GM21529 (cell line): ENCODE results near the gene INPP4A.

Experiments used
- ATAC-seq: cut with Tn5 transposase; IDR thresholded peaks from one replicate; pipeline ENCODE4 v1.9.1; 2021; ENCODE audit not compliant: unreplicated experiment

INPP4A gene

GRCh38 chr2:98489971-98490962 lies 45.6 kb downstream of the INPP4A start:
- ATAC-seq: no peak

- ATAC-seq: no peak
Measured at GRCh38 chr2:98492441-98492840, 47.8 kb downstream of the INPP4A start.

GRCh38 chr2:98494699-98495098 lies 50.0 kb downstream of the INPP4A start:
- no peak for ATAC-seq

GRCh38 chr2:98496750-98497493 lies 52.3 kb downstream of the INPP4A start:
- no peak for ATAC-seq

GRCh38 chr2:98498703-98499440 lies 54.2 kb downstream of the INPP4A start:
- ATAC-seq: no peak

GRCh38 chr2:98500561-98500960 lies 55.9 kb downstream of the INPP4A start:
- ATAC-seq: no peak

- no peak for ATAC-seq
Measured at GRCh38 chr2:98501223-98501622, 56.6 kb downstream of the INPP4A start.

GRCh38 chr2:98501876-98502275 lies 57.2 kb downstream of the INPP4A start:
- no peak for ATAC-seq

- ATAC-seq: no peak
Measured at GRCh38 chr2:98502556-98503335, 58.1 kb downstream of the INPP4A start.

- no peak for ATAC-seq
Measured at GRCh38 chr2:98503481-98504105, 58.9 kb downstream of the INPP4A start.

GRCh38 chr2:98504381-98505109 lies 59.9 kb downstream of the INPP4A start:
- ATAC-seq: no peak

- ATAC-seq: no peak
Measured at GRCh38 chr2:98505311-98505808, 60.7 kb downstream of the INPP4A start.

GRCh38 chr2:98505971-98506664 lies 61.5 kb downstream of the INPP4A start:
- no peak for ATAC-seq

- no peak for ATAC-seq
Measured at GRCh38 chr2:98506881-98507280, 62.2 kb downstream of the INPP4A start.

- no peak for ATAC-seq
Measured at GRCh38 chr2:98507461-98507860, 62.8 kb downstream of the INPP4A start.

GRCh38 chr2:98507891-98508708 lies 63.4 kb downstream of the INPP4A start:
- no peak for ATAC-seq

- ATAC-seq: no peak
Measured at GRCh38 chr2:98508709-98509066, 64.0 kb downstream of the INPP4A start.
